ENCODE measurements around the gene EME1. TPM values are rescaled to one million over a fixed set of nuclear protein-coding genes. Genes with fewer than 3 reads are reported as not detected.

EME1 gene
- total and polyA plus RNA-seq, 2 of the 13 experiments (the other 11 are each of a cell fraction or from before 2014, with no cell fraction given), result 20.7 to 24.6 TPM

- TF ChIP-seq ZBTB46 (CRISPR knock-in tag; IDR thresholded peaks at IDR 0.05; ENCODE audit: borderline replicate concordance) (no peak), KLF16 (CRISPR knock-in tag; IDR thresholded peaks at IDR 0.05) (no peak), SOX13 (IDR thresholded peaks at IDR 0.05) (peak; percentile 62; the same call in 1 of the 2 replicates), SOX13 (CRISPR knock-in tag; conservative IDR thresholded peaks at IDR 0.05 in 1 of 2, IDR thresholded peaks at IDR 0.05 in 1 of 2) (peak in 1 of 2 experiments; percentile 97; a peak in 2 of 4 replicates), HINFP (CRISPR knock-in tag; IDR thresholded peaks at IDR 0.05; ENCODE audit: low read depth) (no peak), ZNF362 (CRISPR knock-in tag; IDR thresholded peaks at IDR 0.05; ENCODE audit: borderline replicate concordance) (0 out of 2 replicates have a peak, but pooled peaks have one; percentile 28), ZNF543 (CRISPR knock-in tag; IDR thresholded peaks at IDR 0.05) (no peak), KLF6 (CRISPR knock-in tag; IDR thresholded peaks at IDR 0.05) (no peak), PAWR (CRISPR knock-in tag; IDR thresholded peaks at IDR 0.05; ENCODE audit: borderline replicate concordance) (no peak), DDIT3 (CRISPR knock-in tag; IDR thresholded peaks at IDR 0.05) (no peak), DZIP1 (CRISPR knock-in tag; IDR thresholded peaks at IDR 0.05) (no peak), PPARG (CRISPR knock-in tag; conservative IDR thresholded peaks at IDR 0.05) (peak; percentile 81), MTA1 (CRISPR knock-in tag; IDR thresholded peaks at IDR 0.05; ENCODE audit: borderline replicate concordance) (no peak), MED8 (CRISPR knock-in tag; IDR thresholded peaks at IDR 0.05; ENCODE audit: insufficient replicate concordance) (no peak), HDAC2 (CRISPR knock-in tag; IDR thresholded peaks at IDR 0.05) (peak; percentile 45; the same call in 1 of the 2 replicates), ARID5B (CRISPR knock-in tag; IDR thresholded peaks at IDR 0.05) (peak; percentile 72), CEBPB (IDR thresholded peaks at IDR 0.05; ENCODE audit: borderline replicate concordance, low read depth, low read length) (no peak), SATB2 (CRISPR knock-in tag; IDR thresholded peaks at IDR 0.05) (no peak)
Observed at GRCh38 chr17:50422738-50423137, 49.7 kb downstream of the EME1 start (continued).
